ENCODE data around the gene BAHCC1. TPM values are rescaled to one million over a fixed set of nuclear protein-coding genes. Genes with fewer than 3 reads are reported as not detected.

Gene BAHCC1
- polyA plus RNA-seq, 12 donors, result 7.5 to 23.4 (median 10.8) TPM; not detected in 1

DNA sequence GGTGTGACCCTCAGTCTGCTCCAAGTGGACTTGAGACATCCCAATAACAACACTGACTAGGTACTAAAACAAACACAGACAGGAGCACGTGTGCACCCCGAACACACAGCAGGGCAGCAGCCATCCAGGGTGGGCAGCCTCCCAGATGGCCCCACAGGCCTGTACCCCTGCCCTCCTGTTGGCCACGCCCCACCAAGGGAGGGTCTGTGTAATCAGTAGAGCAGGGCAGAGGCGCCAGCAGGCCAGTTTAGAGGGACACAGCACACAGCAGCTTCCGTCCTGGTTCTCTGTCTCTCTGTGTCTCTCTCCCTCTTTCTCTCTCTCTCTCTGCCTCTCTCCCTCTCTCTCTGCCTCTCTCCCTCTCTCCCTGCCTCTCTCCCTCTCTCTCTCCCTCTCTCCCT lies 95.9 kb downstream of the BAHCC1 start:
- no peak for DNase-seq

DNA sequence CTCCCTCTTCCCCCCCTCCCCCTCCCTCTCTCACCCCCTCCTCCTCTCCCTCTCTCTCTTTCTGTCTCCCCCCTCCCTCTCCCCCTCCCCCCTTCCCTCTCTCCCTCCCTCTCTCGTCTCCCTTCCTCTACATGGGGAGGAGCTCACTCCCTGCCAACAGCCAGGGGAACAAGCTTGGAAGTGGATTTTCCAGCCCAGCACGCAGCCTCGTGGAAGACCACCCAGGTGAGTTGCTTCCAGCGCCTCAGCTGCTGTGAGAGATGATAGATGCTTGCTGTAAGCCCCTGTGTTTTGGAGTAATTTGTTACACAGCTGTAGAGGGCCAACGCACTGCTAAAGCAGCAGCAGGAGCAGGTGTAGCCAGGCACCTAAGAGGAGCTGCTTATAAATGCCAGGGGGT lies 96.5 kb downstream of the BAHCC1 start:
- no peak for DNase-seq

DNA sequence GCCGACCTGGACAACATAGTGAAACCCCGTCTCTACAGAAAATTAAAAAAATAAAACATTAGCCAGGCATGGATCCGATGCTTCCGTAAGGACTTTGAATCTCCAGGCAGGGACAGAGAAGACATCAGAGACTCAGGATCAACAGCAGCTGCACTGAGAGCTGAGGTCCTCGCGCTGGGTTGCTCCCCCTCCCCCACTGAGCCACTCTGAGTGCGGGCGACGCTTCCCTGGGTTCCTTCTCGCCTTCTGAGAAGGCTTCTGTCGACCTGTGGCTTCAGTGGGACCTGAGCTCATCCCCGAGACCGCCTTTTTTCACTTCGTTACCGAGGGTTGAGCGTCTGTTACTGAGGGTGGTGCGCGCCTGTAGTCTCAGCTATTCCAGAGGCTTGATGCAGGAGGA lies 96.9 kb downstream of the BAHCC1 start:
- DNase-seq, result no peak

DNA sequence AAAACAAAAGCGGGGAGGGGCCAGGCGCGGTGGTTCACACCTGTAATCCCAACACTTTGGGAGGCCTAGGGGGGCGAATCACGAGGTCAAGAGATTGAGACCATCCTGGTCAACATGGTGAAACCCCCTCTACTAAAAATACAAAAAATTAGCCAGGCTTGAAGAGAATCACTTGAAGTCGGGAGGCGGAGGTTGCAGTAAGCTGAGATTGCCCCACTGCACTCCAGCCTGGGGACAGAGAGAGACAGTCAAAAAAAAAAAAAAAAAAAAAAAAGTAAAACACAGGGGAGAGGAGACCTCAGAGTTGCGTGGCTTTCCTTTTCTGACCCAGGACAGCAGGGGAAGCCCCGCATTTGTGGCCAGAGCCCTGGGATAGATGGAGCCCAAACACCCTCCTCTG lies 97.4 kb downstream of the BAHCC1 start:
- no peak for DNase-seq

DNA sequence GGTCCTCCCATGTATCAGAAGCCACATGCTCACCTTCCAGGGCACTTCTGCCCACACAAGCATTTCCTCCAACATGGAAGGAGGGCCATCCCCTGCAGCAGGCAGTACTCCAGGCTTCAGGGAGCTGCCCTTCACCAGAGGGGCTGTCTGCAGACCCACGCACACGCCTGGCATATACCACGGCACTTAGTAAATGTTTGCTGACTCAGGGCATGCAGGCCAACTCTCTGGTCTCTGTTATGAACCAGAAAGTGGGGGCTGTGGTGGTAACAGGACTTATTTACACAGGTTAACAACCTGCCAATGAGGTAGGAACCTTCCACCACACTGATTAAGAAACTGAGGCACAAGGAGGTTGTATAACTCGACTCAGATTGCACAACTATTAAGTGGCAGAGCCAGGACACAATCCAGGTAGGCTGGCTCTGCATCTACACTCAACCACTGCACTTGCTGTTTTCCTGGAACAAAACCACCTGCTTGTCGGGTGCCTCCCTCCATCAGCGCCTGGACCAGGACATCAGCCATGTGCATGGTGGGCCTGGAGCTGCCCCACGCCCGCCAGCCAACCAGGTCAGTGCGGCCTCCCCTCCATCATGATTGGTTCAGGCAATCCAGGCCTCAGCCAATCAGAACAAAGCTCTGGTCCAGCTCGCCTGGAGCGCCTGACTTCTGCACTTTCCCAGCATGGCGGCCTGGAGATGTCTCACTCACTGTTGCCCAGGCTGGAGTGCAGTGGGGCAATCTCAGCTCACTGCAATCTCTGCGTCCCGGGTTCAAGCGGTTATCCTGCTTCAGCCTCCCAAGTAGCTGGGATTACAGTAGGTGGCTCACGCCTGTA lies 98.2 kb downstream of the BAHCC1 start:
- no peak for DNase-seq

DNA sequence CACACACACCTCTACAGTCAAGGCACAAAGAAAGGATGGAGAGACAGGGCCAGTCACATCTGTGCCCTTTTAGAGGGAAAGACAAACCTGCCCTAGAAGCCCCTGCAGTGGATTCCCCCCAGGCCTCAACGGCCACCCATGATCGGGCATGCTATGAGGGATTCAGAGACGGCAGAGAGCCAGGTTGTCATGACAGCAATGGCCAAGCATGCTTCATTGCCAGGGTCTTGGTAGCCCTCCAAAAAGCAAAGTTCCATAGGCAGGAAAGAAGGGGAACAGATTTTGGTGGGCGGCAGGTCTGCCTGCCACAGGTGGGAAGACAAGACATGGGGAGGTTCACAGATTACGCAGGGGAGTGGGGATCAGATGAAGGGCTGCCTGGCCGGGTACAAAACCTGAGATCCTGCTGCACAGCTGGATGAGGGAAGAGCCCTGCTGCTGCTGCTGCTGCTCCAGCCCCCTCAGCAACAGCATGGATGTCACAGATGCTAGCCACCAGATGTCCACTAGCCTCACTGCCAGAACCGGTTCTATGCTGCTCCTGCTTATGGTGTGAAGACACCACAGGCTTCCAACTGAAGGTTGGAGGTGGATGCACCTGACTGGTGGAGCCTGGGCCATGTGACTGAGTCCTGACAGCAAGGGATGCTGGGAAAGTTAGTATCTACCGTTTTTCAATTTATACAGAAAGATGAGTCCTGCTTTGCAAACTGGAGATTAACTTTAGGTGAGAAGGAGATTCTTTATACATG lies 99.5 kb downstream of the BAHCC1 start:
- DNase-seq, result no peak

DNA sequence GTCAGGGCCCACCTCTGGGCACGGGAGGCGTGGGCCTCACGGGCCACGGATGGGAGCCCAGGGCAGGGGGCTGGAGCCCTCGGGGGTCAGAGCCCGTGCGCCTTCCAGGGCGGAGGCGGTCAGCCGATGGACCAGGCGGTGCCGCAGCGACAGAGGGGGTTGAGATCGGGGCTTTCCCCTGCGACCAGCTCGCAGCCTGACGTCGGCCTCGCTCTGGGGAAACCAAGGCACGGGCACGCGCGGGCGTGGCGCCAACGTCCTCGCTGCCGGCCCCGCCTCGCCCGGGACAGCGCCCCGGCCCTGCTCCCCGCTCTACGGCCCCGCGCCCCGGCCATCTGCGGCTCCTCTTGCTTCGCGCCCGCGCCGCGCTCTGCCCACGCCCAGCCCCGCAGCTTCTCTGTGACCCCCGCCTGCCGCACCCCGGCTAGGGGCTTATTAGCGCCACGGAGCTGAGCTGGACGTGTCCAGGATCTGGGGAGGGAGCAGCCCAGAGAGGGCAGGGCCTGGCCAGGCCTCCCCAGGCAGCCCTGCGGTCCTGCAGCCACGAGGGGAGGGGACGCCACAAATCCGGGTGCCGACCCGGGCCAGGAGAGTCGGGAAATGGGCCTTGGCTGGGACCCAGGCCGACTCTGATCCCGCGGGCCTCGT lies 103.8 kb downstream of the BAHCC1 start:
- no peak for DNase-seq

DNA sequence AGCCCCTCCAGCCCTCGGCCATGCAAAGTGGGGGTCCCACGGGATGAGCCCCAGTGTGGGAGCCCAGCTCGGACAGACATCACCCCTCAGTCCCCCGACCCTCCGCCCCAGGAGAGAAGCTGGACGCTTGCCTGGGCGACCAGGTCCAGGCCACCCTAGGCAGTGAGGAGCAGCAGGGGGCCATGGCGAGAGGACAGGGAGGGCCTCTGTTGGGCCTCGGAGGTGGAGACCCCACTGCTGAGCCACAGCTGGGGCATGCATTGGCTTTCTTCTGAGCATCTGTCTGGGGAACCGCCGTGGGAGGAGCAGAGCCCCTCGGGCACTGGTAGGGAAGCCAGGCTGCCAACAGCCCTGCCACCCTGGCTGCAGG lies 104.3 kb downstream of the BAHCC1 start:
- no peak for DNase-seq

DNA sequence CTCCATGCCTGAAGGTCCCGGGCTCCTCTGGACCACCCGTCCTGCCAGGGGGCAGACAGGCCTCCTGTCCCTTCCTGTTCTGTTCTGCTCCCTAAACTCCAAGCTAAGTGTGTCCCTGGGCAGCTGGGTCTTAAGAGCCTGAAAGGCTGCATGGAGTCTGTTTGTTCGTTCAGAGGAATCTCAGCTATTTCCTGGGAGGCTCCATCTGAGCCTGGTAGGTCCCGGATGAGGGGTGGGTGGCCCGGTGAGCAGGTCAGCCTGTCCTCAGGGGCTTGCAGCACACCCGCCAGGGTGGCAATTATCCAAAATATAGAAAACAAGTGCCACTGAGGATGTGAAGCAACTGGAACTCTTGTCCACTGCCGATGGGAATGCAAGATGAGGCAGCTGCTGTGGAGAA lies 104.8 kb downstream of the BAHCC1 start:
- DNase-seq, result no peak

DNA sequence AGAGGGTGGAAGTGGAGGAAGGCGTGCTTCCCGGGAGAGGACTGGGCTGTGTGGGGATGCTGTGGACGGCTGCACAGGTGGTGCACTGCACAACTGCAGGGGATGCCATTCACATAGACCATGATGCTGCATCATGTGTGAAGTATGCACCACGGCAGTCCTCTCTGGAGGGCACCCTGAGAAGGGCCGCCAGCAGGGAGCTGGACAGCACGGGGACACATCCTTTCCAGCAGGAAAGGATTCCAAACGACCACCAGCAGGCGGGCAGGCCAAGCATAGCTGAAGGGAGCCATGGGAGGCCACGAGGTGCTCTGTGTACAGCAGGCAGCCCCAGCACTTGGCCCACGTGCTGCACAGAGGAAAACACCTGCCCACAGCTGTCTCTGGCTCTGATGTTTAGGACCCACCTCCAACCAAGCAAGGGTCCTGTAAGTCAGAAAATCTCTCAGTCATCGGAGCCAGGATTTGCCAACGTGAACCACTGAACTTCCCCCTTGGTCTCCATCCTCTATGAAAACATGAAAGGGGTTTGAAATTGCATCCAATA lies 107.3 kb downstream of the BAHCC1 start:
- no peak for DNase-seq

DNA sequence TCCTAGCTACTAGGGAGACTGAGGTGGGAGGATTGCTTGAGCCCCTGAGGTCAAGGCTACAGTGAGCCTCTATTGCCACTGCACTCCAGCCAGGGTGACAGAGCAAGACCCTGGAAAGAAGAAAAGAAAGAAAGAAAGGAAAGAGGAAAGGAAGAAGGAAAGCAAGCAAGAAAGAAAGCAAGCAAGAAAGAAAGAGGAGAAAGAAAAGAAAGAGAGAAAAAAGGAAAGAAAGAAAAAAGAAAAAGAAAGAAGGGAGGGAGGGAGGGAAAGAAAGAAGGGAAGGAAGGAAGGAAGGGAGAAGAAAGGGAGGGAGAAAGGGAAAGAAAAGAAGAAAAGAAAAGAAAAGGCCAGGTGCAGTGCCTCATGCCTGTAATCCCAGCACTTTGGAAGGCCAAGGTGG lies 108.4 kb downstream of the BAHCC1 start:
- DNase-seq, result no peak

DNA sequence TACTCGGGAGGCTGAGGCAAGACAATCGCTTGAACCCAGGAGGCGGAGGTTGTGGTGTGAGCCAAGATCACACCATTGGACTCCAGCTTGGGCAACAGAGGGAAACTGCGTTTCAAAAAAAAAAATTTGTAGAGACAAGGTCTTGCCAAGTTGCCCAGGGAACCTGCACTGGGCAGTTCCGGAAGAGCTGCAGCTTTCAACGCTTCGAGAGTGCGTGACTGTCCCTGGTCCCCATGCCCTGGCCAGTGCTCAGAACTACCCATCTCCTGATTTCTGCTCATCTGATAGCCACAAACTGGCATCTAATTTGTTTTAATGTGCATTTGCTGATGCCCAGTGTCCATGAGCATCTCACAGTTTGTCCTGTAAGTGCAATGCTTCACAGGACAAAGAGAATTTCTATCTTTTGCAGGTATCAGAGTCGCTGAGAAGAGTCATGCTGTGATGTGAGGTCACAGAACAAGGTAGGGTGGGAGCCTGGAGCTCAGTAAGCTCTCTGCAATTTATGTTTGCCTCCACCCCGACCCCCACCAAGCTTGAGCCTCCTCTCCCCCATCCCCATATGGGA lies 113.5 kb downstream of the BAHCC1 start:
- DNase-seq, result no peak

DNA sequence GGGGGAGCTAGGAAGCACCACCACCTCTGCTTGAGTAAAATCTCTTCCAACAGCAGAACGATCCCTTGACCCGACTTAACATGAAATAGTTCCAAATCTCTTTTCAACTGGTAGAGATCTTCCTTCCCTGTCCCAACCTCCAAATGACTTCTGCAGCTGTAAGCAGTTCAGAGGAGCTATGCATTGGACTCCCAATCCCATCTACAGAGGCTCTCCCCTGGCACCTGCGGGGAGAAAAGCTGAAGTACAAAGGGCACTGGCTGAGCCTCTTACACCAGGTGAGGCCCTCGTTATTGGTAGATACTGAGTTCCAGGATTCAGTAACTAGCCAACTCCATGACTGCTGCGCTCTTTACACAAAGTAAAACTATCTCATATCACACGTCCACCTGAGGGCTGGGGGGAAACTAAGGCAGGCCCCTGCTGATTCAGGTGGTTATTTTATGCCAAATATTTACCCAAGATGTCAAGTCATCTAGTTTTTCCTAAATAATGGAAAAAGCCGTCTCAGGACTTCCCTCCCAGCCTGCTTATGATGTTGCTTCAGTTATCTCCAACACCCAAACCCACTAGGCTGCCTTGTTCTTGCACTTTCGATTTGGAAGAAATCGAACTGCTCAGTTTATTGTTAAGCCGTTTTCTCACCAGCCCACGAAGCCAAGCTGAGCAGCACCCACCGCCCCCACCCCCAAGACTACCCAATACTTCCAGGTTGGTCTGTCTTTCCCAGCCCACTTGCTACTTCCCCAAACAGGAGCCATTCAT lies 114.1 kb downstream of the BAHCC1 start:
- no peak for DNase-seq

DNA sequence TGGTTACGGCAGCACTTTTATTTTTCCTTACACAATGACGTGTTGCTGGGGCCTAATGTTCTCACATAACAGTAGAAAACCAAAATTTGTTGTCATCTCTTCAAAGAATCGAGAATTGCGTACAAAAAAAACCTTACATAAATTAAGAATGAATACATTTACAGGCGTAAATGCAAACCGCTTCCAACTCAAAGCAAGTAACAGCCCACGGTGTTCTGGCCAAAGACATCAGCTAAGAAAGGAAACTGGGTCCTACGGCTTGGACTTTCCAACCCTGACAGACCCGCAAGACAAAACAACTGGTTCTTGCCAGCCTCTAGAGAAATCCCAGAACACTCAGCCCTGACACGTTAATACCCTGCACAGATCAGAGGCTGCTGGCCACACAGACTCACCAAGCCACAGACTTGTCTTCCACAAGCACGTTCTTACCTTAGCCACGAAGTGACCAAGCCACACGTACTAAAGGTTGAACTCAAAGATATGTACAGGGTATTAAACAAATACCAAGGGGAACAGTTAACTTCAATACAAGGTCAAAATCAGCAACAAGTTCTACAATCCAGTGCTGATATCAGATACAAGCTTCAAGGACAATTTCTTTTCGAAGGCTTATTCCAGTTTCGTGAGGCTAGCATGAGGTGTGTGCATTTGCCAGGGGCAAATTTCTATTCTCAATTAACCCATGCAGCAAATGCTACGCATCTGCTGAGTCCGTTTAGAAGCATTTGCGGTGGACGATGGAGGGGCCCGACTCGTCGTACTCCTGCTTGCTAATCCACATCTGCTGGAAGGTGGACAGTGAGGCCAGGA lies 114.9 kb downstream of the BAHCC1 start:
- no peak for DNase-seq

DNA sequence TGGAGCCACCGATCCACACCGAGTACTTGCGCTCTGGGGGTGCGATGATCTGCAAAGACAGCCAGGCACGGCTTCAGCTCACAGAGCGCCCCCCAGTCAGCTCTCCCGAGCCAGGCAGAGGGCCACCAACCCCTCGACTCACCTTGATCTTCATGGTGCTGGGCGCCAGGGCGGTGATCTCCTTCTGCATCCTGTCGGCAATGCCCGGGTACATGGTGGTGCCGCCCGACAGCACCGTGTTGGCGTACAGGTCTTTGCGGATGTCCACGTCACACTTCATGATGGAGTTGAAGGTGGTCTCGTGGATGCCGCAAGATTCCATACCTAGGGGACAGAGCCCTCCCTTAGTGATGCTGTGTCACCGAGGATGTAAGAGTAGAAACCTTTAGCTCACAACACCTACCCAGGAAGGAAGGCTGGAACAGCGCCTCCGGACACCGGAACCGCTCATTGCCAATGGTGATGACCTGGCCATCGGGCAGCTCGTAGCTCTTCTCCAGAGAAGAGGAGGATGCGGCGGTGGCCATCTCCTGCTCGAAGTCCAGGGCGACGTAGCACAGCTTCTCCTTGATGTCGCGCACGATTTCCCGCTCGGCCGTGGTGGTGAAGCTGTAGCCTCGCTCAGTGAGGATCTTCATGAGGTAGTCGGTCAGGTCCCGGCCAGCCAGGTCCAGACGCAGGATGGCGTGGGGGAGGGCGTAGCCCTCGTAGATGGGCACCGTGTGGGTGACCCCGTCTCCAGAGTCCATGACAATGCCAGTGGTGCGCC lies 115.7 kb downstream of the BAHCC1 start:
- DNase-seq, result no peak

DNA sequence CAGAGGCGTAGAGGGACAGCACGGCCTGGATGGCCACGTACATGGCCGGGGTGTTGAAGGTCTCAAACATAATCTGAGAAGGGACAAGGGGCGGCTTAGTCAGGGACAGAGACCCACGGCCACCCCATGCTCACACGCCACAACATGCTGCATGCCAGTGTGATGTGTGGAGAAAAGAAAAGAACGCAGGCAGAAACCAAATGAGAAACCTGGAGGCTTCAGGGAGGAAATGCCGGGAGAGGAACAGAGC lies 116.2 kb downstream of the BAHCC1 start:
- DNase-seq, result no peak

DNA sequence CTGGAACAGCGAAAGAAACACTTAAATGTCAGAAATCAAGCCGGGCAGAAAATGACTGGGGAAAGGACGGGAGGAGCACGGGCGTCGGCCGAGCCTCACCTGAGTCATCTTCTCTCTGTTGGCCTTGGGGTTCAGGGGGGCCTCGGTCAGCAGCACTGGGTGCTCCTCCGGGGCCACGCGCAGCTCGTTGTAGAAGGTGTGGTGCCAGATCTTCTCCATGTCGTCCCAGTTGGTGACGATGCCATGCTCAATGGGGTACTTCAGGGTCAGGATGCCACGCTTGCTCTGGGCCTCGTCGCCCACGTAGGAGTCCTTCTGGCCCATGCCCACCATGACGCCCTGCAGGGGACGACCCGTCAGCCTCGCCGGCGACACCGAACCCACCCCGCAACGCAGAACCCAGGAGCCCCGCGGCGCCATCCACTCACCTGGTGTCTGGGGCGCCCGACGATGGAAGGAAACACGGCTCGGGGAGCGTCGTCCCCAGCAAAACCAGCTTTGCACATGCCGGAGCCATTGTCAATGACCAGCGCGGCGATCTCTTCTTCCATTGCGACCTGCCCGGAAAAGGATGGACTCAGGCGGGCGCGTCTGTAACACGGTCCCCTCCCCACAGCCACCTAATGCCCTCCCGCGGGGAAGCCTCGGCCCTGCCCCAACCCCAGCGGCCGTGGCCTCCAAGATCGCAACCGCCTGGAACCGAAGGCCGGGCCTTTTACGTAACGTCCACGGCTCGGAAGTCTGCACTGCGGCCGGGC lies 116.7 kb downstream of the BAHCC1 start:
- DNase-seq, result no peak

DNA sequence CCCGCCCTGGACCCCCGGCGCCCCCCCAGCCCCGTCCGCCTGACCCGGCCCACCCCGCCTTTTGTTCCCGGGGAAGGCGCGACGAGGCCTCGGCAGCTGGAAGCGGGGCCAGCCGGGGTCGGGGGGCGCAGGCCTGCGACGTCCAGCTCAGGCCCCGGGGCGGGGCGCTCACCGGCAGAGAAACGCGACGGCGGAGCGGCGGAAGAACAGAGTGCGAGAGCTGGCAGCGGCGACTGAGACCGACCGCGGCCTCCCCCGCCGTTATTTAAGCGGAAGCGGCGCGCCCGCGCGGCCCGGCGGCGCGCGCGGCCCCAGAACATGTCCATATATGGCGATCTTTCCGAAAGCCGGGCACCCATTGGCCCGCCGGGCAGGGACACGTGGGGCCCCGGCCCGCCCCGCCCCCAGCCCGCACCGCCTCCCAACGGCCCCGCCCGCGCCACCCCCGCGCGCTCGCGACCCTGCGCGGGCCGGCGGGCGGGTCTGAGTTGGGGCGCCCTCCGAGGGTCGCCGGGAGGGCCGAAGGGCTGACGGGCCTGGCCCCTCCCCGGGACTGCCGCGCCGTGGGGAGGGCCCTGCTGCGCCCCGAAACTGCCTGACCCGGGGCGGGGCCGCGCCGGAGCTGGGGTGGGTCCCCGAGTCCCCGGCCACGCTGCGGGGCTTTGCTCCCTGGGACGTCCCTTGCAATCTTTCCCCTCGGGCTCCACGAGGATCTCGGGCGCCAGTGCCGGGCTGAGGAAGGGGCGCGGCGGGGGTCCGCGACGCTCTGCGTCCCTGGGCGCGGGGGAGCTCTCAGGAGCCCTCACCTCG lies 117.5 kb downstream of the BAHCC1 start, which contains the start of gene ACTG1:
Gene ACTG1, minus strand, starts transcription at position 238 of the 810 bp plus-strand sequence. CDS start 445 bp downstream, outside the sequence.
- DNase-seq, result peak; percentile 91
